ENCODE results near the gene RBP3.

DNA sequence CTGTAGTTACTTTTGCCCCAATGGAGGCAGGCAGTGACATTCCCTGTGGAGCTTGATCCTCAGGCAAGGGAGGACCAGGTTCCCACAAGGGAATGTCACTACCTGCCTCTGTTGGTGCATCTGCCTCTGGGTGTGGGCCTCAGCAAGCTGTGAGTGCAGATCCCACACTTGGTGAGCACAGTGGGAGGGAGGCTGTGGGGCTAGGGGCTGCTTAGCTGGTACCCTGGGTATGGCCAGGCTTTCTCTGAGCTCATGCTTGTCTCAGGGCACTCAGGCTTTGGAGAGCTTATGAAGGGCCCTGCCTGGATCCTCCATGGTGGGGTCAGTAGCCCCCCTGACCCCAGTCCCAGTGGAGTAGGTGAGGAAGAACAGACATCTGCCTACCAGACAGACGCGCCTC is 52.1 kb downstream of the RBP3 start:
- TF ChIP-seq POLR2AphosphoS5 (IDR thresholded peaks at IDR 0.05; ENCODE audit: insufficient read depth, low read depth, low read length) = no peak
- TF ChIP-seq, protein P1, sequence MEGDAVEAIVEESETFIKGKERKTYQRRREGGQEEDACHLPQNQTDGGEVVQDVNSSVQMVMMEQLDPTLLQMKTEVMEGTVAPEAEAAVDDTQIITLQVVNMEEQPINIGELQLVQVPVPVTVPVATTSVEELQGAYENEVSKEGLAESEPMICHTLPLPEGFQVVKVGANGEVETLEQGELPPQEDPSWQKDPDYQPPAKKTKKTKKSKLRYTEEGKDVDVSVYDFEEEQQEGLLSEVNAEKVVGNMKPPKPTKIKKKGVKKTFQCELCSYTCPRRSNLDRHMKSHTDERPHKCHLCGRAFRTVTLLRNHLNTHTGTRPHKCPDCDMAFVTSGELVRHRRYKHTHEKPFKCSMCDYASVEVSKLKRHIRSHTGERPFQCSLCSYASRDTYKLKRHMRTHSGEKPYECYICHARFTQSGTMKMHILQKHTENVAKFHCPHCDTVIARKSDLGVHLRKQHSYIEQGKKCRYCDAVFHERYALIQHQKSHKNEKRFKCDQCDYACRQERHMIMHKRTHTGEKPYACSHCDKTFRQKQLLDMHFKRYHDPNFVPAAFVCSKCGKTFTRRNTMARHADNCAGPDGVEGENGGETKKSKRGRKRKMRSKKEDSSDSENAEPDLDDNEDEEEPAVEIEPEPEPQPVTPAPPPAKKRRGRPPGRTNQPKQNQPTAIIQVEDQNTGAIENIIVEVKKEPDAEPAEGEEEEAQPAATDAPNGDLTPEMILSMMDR (IDR thresholded peaks at IDR 0.05; ENCODE audit: extremely low read depth in 1 of 2, insufficient read depth in 1 of 2, low read depth in 1 of 2, low read length in 2 of 2) = no peak
- no peak for TF ChIP-seq EZH2 (IDR thresholded peaks at IDR 0.05; ENCODE audit: borderline replicate concordance, low read depth, low read length, severe bottlenecking)
- TF ChIP-seq POLR2A (IDR thresholded peaks at IDR 0.05; ENCODE audit: low read depth, low read length) = no peak
- TF ChIP-seq, protein P2, sequence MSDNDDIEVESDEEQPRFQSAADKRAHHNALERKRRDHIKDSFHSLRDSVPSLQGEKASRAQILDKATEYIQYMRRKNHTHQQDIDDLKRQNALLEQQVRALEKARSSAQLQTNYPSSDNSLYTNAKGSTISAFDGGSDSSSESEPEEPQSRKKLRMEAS (IDR thresholded peaks at IDR 0.05; ENCODE audit: insufficient read depth, insufficient read length) = no peak

Data from endothelial cell of umbilical vein (primary cell).